ENCODE results near the gene SEC31B.
A peak's percentile ranks its signal among the peaks of the same experiment; 100 is the strongest.

SEC31B gene

GRCh38 chr10:100490531-100490930 is 29.1 kb downstream of the SEC31B start:
- DNase-seq = no peak

GRCh38 chr10:100489396-100489795 is 30.3 kb downstream of the SEC31B start:
- DNase-seq = no peak

- DNase-seq = no peak
Measured at GRCh38 chr10:100487529-100487928, 32.1 kb downstream of the SEC31B start.

- no peak for DNase-seq
Measured at GRCh38 chr10:100485801-100486495, 33.7 kb downstream of the SEC31B start.

GRCh38 chr10:100485366-100485765 is 34.3 kb downstream of the SEC31B start:
- no peak for DNase-seq

GRCh38 chr10:100483876-100484666 is 35.6 kb downstream of the SEC31B start:
- DNase-seq = no peak

GRCh38 chr10:100482834-100483185 is 36.9 kb downstream of the SEC31B start:
- no peak for DNase-seq

GRCh38 chr10:100482181-100482833 is 37.4 kb downstream of the SEC31B start:
- peak; percentile 28 to 49 for DNase-seq

- DNase-seq = peak; percentile 13 to 81
Measured at GRCh38 chr10:100481462-100482081, 38.1 kb downstream of the SEC31B start.

GRCh38 chr10:100480002-100480401 is 39.7 kb downstream of the SEC31B start:
- no peak for DNase-seq

- no peak for DNase-seq
Measured at GRCh38 chr10:100479037-100479436, 40.6 kb downstream of the SEC31B start.

- DNase-seq = no peak
Measured at GRCh38 chr10:100477970-100478369, 41.7 kb downstream of the SEC31B start.

- no peak for DNase-seq
Measured at GRCh38 chr10:100470367-100470766, 49.3 kb downstream of the SEC31B start.

- DNase-seq = no peak
Measured at GRCh38 chr10:100469756-100470155, 49.9 kb downstream of the SEC31B start.

- no peak for DNase-seq
Measured at GRCh38 chr10:100468978-100469377, 50.7 kb downstream of the SEC31B start.

GRCh38 chr10:100468322-100468721 is 51.3 kb downstream of the SEC31B start:
- no peak for DNase-seq

- DNase-seq = no peak
Measured at GRCh38 chr10:100462709-100463108, 57.0 kb downstream of the SEC31B start, which contains the start of gene WNT8B. TSS of gene WNT8B (plus strand) at chr10:100463009. CDS start at chr10:100463169, 160 bp downstream.

GRCh38 chr10:100448951-100449350 is 70.7 kb downstream of the SEC31B start:
- DNase-seq = no peak

- no peak for DNase-seq
Measured at GRCh38 chr10:100447663-100448062, 72.0 kb downstream of the SEC31B start.

GRCh38 chr10:100446130-100446761 is 73.4 kb downstream of the SEC31B start:
- no peak for DNase-seq

GRCh38 chr10:100442548-100442947 is 77.1 kb downstream of the SEC31B start:
- DNase-seq = no peak

- DNase-seq = no peak
Measured at GRCh38 chr10:100438674-100439315, 80.9 kb downstream of the SEC31B start.

All from SW 1271 (cell line).